SK-N-SH (cell line): Measurements from ENCODE around the gene ANKRD44. TPM values are rescaled to one million over a fixed set of nuclear protein-coding genes. Genes with fewer than 3 reads are reported as not detected.

ENCODE experiments used
- CTCF ChIA-PET: fragments of 300-600, 350-600 bp; formaldehyde crosslinking; extraction: SDS; loops from one replicate; lab custom pipeline; 2021; lab: Yijun Ruan, JAX
- POLR2A ChIA-PET: fragments of 350-600 bp; sonication (Branson Sonifier 250); formaldehyde crosslinking; extraction: SDS; loops from one replicate; lab custom pipeline; 2020; ENCODE audit warnings: antibody characterized with exemption, inconsistent platforms; lab: Yijun Ruan, JAX
- DNase-seq: peaks from one replicate; pipeline ENCODE4 v3.0.0; 2012
- H2AFZ ChIP-seq: fragments of 200-600 bp; sonication (generic); 2 replicates; pipeline ENCODE4 v1.8.1; 2016; ENCODE audit warnings: antibody characterized with exemption, mild to moderate bottlenecking, low read depth
- H3F3A ChIP-seq: fragments of 200-600 bp; sonication (generic); replicated peaks from 2 replicates; pipeline ENCODE3; 2016; ENCODE audit warnings: antibody characterized with exemption, mild to moderate bottlenecking; ENCODE audit not compliant: insufficient read depth
- H3K27ac ChIP-seq, 2 experiments: fragments of 200-500 bp in 1 of 2; fragments of 200-600 bp in 1 of 2; sonication (Bioruptor generic) in 1 of 2; sonication (generic), shearing (Covaris generic) in 1 of 2; 2 replicates each; pipeline versions ENCODE4 v1.5.1 to v1.6.1; 2014 to 2016; ENCODE audit warnings: low read depth in 2 of 2, inconsistent platforms in 1 of 2, low read length in 1 of 2, mild to moderate bottlenecking in 1 of 2, mixed read lengths in 1 of 2
- H3K27me3 ChIP-seq: fragments of 200-600 bp; sonication (generic), shearing (Covaris generic); 2 replicates; pipeline ENCODE4 v1.6.1; 2016; ENCODE audit warnings: mixed run types; ENCODE audit not compliant: insufficient read depth
- H3K36me3 ChIP-seq, 2 experiments: fragments of 200-500 bp in 1 of 2; fragments of 200-600 bp in 1 of 2; sonication (Bioruptor generic) in 1 of 2; sonication (generic) in 1 of 2; replicated peaks in 1 of 2; 2 replicates each; pipeline versions ENCODE3 to v1.5.1; 2014 to 2016; ENCODE audit warnings: low read length in 1 of 2, mild to moderate bottlenecking in 1 of 2; ENCODE audit not compliant: insufficient read depth in 2 of 2, control insufficient read depth in 1 of 2
- H3K4me1 ChIP-seq, 2 experiments: fragments of 200-500 bp in 1 of 2; fragments of 200-600 bp in 1 of 2; sonication (Bioruptor generic) in 1 of 2; sonication (generic), shearing (Covaris generic) in 1 of 2; 2 replicates each; pipeline versions ENCODE4 v1.5.1 to v1.6.1; 2014 to 2016; ENCODE audit warnings: low read depth in 1 of 2, low read length in 1 of 2, mixed run types in 1 of 2; ENCODE audit not compliant: insufficient read depth in 2 of 2, control insufficient read depth in 1 of 2
- H3K4me2 ChIP-seq: fragments of 200-600 bp; sonication (generic), shearing (Covaris generic); 2 replicates; pipeline ENCODE4 v1.6.1; 2017; ENCODE audit warnings: mixed run types
- H3K4me3 ChIP-seq, 2 experiments: fragments of 200-500 bp in 1 of 2; fragments of 200-600 bp in 1 of 2; sonication (Bioruptor generic) in 1 of 2; sonication (generic), shearing (Covaris generic) in 1 of 2; 2 replicates each; pipeline versions ENCODE4 v1.5.1 to v1.8.1; 2014 to 2016; ENCODE audit warnings: low read depth in 2 of 2, inconsistent platforms in 1 of 2, low read length in 1 of 2, mild to moderate bottlenecking in 1 of 2, mixed read lengths in 1 of 2, moderate library complexity in 1 of 2
- H3K79me2 ChIP-seq: fragments of 200-600 bp; sonication (generic); 2 replicates; pipeline ENCODE4 v1.8.1; 2017; ENCODE audit warnings: mild to moderate bottlenecking; ENCODE audit not compliant: insufficient read depth
- H3K9ac ChIP-seq: fragments of 200-600 bp; sonication (generic); 2 replicates; pipeline ENCODE4 v1.6.1; 2017; ENCODE audit warnings: mixed run types
- H3K9me2 ChIP-seq: fragments of 200-600 bp; sonication (generic); 2 replicates; pipeline ENCODE4 v1.6.1; 2017; ENCODE audit warnings: mixed run types
- H3K9me3 ChIP-seq: fragments of 200-600 bp; sonication (generic); 2 replicates; pipeline ENCODE4 v1.6.1; 2017; ENCODE audit warnings: mixed run types, mild to moderate bottlenecking, moderate library complexity
- H4K20me1 ChIP-seq: fragments of 200-600 bp; sonication (generic); 2 replicates; pipeline ENCODE4 v1.6.1; 2017; ENCODE audit warnings: mild to moderate bottlenecking, mixed run types; ENCODE audit not compliant: insufficient read depth
- CTCF ChIP-seq: fragments of 200-600 bp; sonication (generic); IDR thresholded peaks from 2 replicates; pipeline ENCODE4 v1.6.1; 2017; ENCODE audit warnings: antibody characterized with exemption, mild to moderate bottlenecking, moderate library complexity
- FOSL2 ChIP-seq: IDR thresholded peaks from 2 replicates; pipeline ENCODE4 v1.4.0; 2012; ENCODE audit warnings: low read depth, mild to moderate bottlenecking, moderate library complexity, borderline replicate concordance
- FOXJ3 ChIP-seq: sonication (generic); formaldehyde crosslinking; IDR thresholded peaks from 2 replicates; pipeline ENCODE4 v1.5.1; 2020; ENCODE audit warnings: mild to moderate bottlenecking, missing genetic modification reagents
- GATA2 ChIP-seq: sonication (generic); formaldehyde crosslinking; IDR thresholded peaks from 2 replicates; pipeline ENCODE4 v1.5.0; 2020; ENCODE audit warnings: mild to moderate bottlenecking, missing genetic modification reagents
- MAX ChIP-seq: IDR thresholded peaks from 2 replicates; pipeline ENCODE4 v1.4.0; 2012; ENCODE audit warnings: low read depth
- NFIC ChIP-seq: IDR thresholded peaks from 2 replicates; pipeline ENCODE4 v1.4.0; 2012; ENCODE audit warnings: borderline replicate concordance
- NRF1 ChIP-seq: IDR thresholded peaks from 2 replicates; pipeline ENCODE4 v1.6.1; 2012; ENCODE audit warnings: low read depth, mild to moderate bottlenecking, low read length
- PBX3 ChIP-seq: IDR thresholded peaks from 2 replicates; pipeline ENCODE4; 2012
- POLR2AphosphoS5 ChIP-seq: IDR thresholded peaks from 2 replicates; pipeline ENCODE4 v1.6.1; 2012; ENCODE audit warnings: low read depth, low read length
- RCOR1 ChIP-seq: fragments of 150-350 bp; IDR thresholded peaks from 2 replicates; pipeline ENCODE4 v1.6.1; 2017; ENCODE audit warnings: antibody characterized with exemption, low read length
- REST ChIP-seq: IDR thresholded peaks from 2 replicates; pipeline ENCODE4 v1.6.1; 2012; ENCODE audit warnings: mild to moderate bottlenecking, low read depth, low read length, moderate library complexity
- RFX5 ChIP-seq: IDR thresholded peaks from 2 replicates; pipeline ENCODE4 v1.6.1; 2012; ENCODE audit warnings: mild to moderate bottlenecking, improper control_type of control experiment, low read length
- RXRA ChIP-seq: IDR thresholded peaks from 2 replicates; pipeline ENCODE4 v1.4.0; 2012; ENCODE audit warnings: low read depth, mild to moderate bottlenecking, borderline replicate concordance
- SIN3A ChIP-seq: IDR thresholded peaks from 2 replicates; pipeline ENCODE4 v1.6.1; 2012; ENCODE audit warnings: low read depth, mild to moderate bottlenecking, low read length, moderate library complexity, borderline replicate concordance
- YY1 ChIP-seq: IDR thresholded peaks from 2 replicates; pipeline ENCODE4 v1.4.0; 2012; ENCODE audit warnings: low read depth, mild to moderate bottlenecking
- WGBS: methylation state at CpG from one replicate; pipeline ENCODE4 v1.1.6; 2017; ENCODE audit warnings: low lambda C conversion rate; 5-methylcytosine and 5-hydroxymethylcytosine counted together
- polyA plus RNA-seq, 3 experiments: library from polyadenylated mRNA; depleted of rRNA; stranded (reverse); fragments of >200 nt; gene quantifications; 2 replicates each; pipeline ENCODE4 v1.2.3, GENCODE V29; 2012

Gene ANKRD44
- polyA plus RNA-seq, 1 of the 3 experiments (the other 2 are of a cell fraction) = 12.5 TPM

- Histone ChIP-seq H3K4me1 (peaks cover 0 to 6% of the 10 kb centered on the region in 2 experiments; a peak in 1 of 4 replicates), H3K27me3 (no peaks in the 10 kb centered on the region), H3K4me3 (no peak overlapping the region), H3K9me2 (no peaks in the 10 kb centered on the region), H3K36me3 (no peaks in the 10 kb centered on the region), H3F3A (no peaks in the 10 kb centered on the region), H3K27ac (no peak overlapping the region), H3K9me3 (no peaks in the 10 kb centered on the region), H4K20me1 (no peaks in the 10 kb centered on the region), H3K4me2 (no peak overlapping the region), H2AFZ (no peak overlapping the region), H3K9ac (no peak overlapping the region), H3K79me2 (no peaks in the 10 kb centered on the region)
- ChIA-PET POLR2A (no interaction called here), CTCF (no interaction called here)
- WGBS = 70% methylated on average over 3 of the region's 3 CpGs
- no peak for DNase-seq
- TF ChIP-seq REST = no peak
- no peak for TF ChIP-seq NRF1
- no peak for TF ChIP-seq SIN3A
- no peak for TF ChIP-seq FOSL2
- no peak for TF ChIP-seq YY1
- TF ChIP-seq POLR2AphosphoS5 = no peak
These were observed 74.9 kb downstream of the ANKRD44 start for GRCh38 chr2:197235711-197236110.

- no peaks in the 10 kb centered on the region for H3K9me2 ChIP-seq
- no peak overlapping the region for H3K4me2 ChIP-seq
- no peak overlapping the region for H3K27ac ChIP-seq
- no peak for TF ChIP-seq RXRA
- no peaks in the 10 kb centered on the region for H3K36me3 ChIP-seq
- H3K4me3 ChIP-seq = no peak overlapping the region
- DNase-seq = no peak
- peaks cover 0 to 6% of the 10 kb centered on the region in 2 experiments; a peak in 1 of 4 replicates for H3K4me1 ChIP-seq
- no peaks in the 10 kb centered on the region for H3K27me3 ChIP-seq
- H2AFZ ChIP-seq = no peak overlapping the region
- H3K79me2 ChIP-seq = no peaks in the 10 kb centered on the region
- whole genome bisulfite sequencing = 92% methylated on average over 4 of the region's 4 CpGs
- CTCF ChIA-PET = no interaction called here
- no peak overlapping the region for H3K9ac ChIP-seq
- no peaks in the 10 kb centered on the region for H3F3A ChIP-seq
- H3K9me3 ChIP-seq = no peaks in the 10 kb centered on the region
- POLR2A ChIA-PET = no interaction called here
- no peaks in the 10 kb centered on the region for H4K20me1 ChIP-seq
These were observed 75.8 kb downstream of the ANKRD44 start for GRCh38 chr2:197234671-197235191.

GRCh38 chr2:197233473-197233872 lies 77.1 kb downstream of the ANKRD44 start:
- no peaks in the 10 kb centered on the region for H3F3A ChIP-seq
- H3K27ac ChIP-seq = no peak overlapping the region
- POLR2A ChIA-PET = no interaction called here
- H3K4me1 ChIP-seq = peaks cover 0 to 6% of the 10 kb centered on the region in 2 experiments; a peak in 1 of 4 replicates
- H3K4me2 ChIP-seq = no peak overlapping the region
- H3K9me3 ChIP-seq = no peaks in the 10 kb centered on the region
- no peak for DNase-seq
- H4K20me1 ChIP-seq = no peaks in the 10 kb centered on the region
- H3K9me2 ChIP-seq = no peaks in the 10 kb centered on the region
- H3K27me3 ChIP-seq = no peaks in the 10 kb centered on the region
- no peak overlapping the region for H2AFZ ChIP-seq
- H3K4me3 ChIP-seq = no peak overlapping the region
- no peak overlapping the region for H3K9ac ChIP-seq
- CTCF ChIA-PET = no interaction called here
- H3K36me3 ChIP-seq = no peaks in the 10 kb centered on the region
- no peaks in the 10 kb centered on the region for H3K79me2 ChIP-seq
- TF ChIP-seq YY1 (no peak), FOXJ3 (no peak), RCOR1 (no peak), CTCF (no peak), SIN3A (no peak), POLR2AphosphoS5 (no peak), NFIC (no peak), MAX (no peak), RFX5 (no peak), GATA2 (CRISPR knock-in tag) (no peak), PBX3 (no peak), RXRA (no peak)
